Loucy (cell line): ENCODE data around the gene VAV3.

ENCODE experiments used
- EZH2phosphoT487 ChIP-seq: fragments of 200-600 bp; IDR thresholded peaks from 2 replicates; pipeline ENCODE4 v1.6.1; 2018; ENCODE audit warnings: antibody characterized with exemption, mild to moderate bottlenecking, moderate library complexity, borderline replicate concordance
- TF ChIP-seq, protein P1 (sequence below): fragments of 200-600 bp; sonication (generic); conservative IDR thresholded peaks from 2 replicates; pipeline ENCODE4 v1.5.1; 2014; ENCODE audit warnings: mild to moderate bottlenecking, antibody characterized with exemption, low read length

GRCh38 chr1:107843989-107844388, 121.0 kb downstream of the VAV3 start:
- TF ChIP-seq, protein P1, sequence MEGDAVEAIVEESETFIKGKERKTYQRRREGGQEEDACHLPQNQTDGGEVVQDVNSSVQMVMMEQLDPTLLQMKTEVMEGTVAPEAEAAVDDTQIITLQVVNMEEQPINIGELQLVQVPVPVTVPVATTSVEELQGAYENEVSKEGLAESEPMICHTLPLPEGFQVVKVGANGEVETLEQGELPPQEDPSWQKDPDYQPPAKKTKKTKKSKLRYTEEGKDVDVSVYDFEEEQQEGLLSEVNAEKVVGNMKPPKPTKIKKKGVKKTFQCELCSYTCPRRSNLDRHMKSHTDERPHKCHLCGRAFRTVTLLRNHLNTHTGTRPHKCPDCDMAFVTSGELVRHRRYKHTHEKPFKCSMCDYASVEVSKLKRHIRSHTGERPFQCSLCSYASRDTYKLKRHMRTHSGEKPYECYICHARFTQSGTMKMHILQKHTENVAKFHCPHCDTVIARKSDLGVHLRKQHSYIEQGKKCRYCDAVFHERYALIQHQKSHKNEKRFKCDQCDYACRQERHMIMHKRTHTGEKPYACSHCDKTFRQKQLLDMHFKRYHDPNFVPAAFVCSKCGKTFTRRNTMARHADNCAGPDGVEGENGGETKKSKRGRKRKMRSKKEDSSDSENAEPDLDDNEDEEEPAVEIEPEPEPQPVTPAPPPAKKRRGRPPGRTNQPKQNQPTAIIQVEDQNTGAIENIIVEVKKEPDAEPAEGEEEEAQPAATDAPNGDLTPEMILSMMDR, result no peak
- TF ChIP-seq EZH2phosphoT487, result no peak
